HG03139 (cell line): ENCODE measurements around the gene SAT1.

Source experiments
- ATAC-seq: cut with Tn5 transposase; IDR thresholded peaks from one replicate; pipeline ENCODE4 v1.9.1; 2021; ENCODE audit not compliant: unreplicated experiment

The SAT1 gene

GRCh38 chrX:23804578-23804977 lies 21.6 kb downstream of the SAT1 start:
- ATAC-seq, result no peak

GRCh38 chrX:23805389-23805788 lies 22.4 kb downstream of the SAT1 start:
- ATAC-seq, result no peak

GRCh38 chrX:23810279-23810678 lies 27.3 kb downstream of the SAT1 start:
- no peak for ATAC-seq

GRCh38 chrX:23811108-23811651 lies 28.2 kb downstream of the SAT1 start:
- no peak for ATAC-seq

- no peak for ATAC-seq
These were observed 28.7 kb downstream of the SAT1 start for GRCh38 chrX:23811656-23812055.

GRCh38 chrX:23813808-23814207 lies 30.8 kb downstream of the SAT1 start:
- no peak for ATAC-seq

GRCh38 chrX:23815376-23815775 lies 32.4 kb downstream of the SAT1 start:
- ATAC-seq, result no peak

- ATAC-seq, result no peak
These were observed 33.2 kb downstream of the SAT1 start for GRCh38 chrX:23816179-23816578.

- ATAC-seq, result no peak
These were observed 35.0 kb downstream of the SAT1 start for GRCh38 chrX:23817979-23818336.

GRCh38 chrX:23819385-23820234 lies 36.6 kb downstream of the SAT1 start:
- ATAC-seq, result no peak

- no peak for ATAC-seq
These were observed 37.3 kb downstream of the SAT1 start for GRCh38 chrX:23820235-23820782.

- ATAC-seq, result no peak
These were observed 38.9 kb downstream of the SAT1 start for GRCh38 chrX:23821847-23822246.

- ATAC-seq, result no peak
These were observed 39.4 kb downstream of the SAT1 start for GRCh38 chrX:23822397-23822796.

GRCh38 chrX:23822841-23823240 lies 39.9 kb downstream of the SAT1 start:
- no peak for ATAC-seq

GRCh38 chrX:23825675-23826074 lies 42.7 kb downstream of the SAT1 start:
- ATAC-seq, result no peak

- no peak for ATAC-seq
These were observed 43.2 kb downstream of the SAT1 start for GRCh38 chrX:23826216-23826615.

GRCh38 chrX:23826653-23827052 lies 43.7 kb downstream of the SAT1 start:
- no peak for ATAC-seq

GRCh38 chrX:23828881-23829280 lies 45.9 kb downstream of the SAT1 start:
- ATAC-seq, result no peak

- ATAC-seq, result no peak
These were observed 49.7 kb downstream of the SAT1 start for GRCh38 chrX:23832721-23833120.
